ENCODE data around the gene COQ10B. TPM values are rescaled to one million over a fixed set of nuclear protein-coding genes. Genes with fewer than 3 reads are reported as not detected.
"Not testable (repeated sequence)": the region's sequence is repeated elsewhere in the genome, so short reads cannot be mapped to it uniquely, and the experiment has no call there.

COQ10B gene
- total RNA-seq, 1 donor from 2014 or later = 11.4 TPM

- no peak for DNase-seq (ENCODE audit: low spot score)
Measured at GRCh38 chr2:197450465-197450864, 2.9 kb upstream of the COQ10B start.

GRCh38 chr2:197450935-197451358 is 2.4 kb upstream of the COQ10B start:
- DNase-seq (ENCODE audit: low spot score) = not testable (repeated sequence)

More at GRCh38 chr2:197450465-197450864, 2.9 kb upstream of the COQ10B start:
- no peak for ATAC-seq

GRCh38 chr2:197452754-197453122 is 614 bp upstream of the COQ10B start:
- DNase-seq (ENCODE audit: low spot score) (no peak), ATAC-seq (peak; percentile 67)

More at GRCh38 chr2:197450935-197451358, 2.4 kb upstream of the COQ10B start:
- not testable (repeated sequence) for ATAC-seq

GRCh38 chr2:197453914-197454398 is 604 bp downstream of the COQ10B start:
- DNase-seq (ENCODE audit: low spot score) (peak; percentile 80), ATAC-seq (peak; percentile 64)

- ATAC-seq (no peak), DNase-seq (ENCODE audit: low spot score) (no peak)
Measured at GRCh38 chr2:197454923-197455322, 1.6 kb downstream of the COQ10B start.

- ATAC-seq (no peak), DNase-seq (ENCODE audit: low spot score) (no peak)
Measured at GRCh38 chr2:197455428-197455827, 2.1 kb downstream of the COQ10B start.

GRCh38 chr2:197460649-197461048 is 7.3 kb downstream of the COQ10B start:
- DNase-seq (ENCODE audit: low spot score) (no peak), ATAC-seq (no peak)

GRCh38 chr2:197461057-197461456 is 7.7 kb downstream of the COQ10B start:
- ATAC-seq (no peak), DNase-seq (ENCODE audit: low spot score) (no peak)

- DNase-seq (ENCODE audit: low spot score) (no peak), ATAC-seq (no peak)
Measured at GRCh38 chr2:197464175-197464574, 10.8 kb downstream of the COQ10B start.

GRCh38 chr2:197472166-197472565 is 18.8 kb downstream of the COQ10B start:
- ATAC-seq = no peak
- no peak for DNase-seq (ENCODE audit: low spot score)

- ATAC-seq (no peak), DNase-seq (ENCODE audit: low spot score) (no peak)
Measured at GRCh38 chr2:197477797-197478196, 24.4 kb downstream of the COQ10B start.

GRCh38 chr2:197480165-197481036 is 27.0 kb downstream of the COQ10B start:
- DNase-seq (ENCODE audit: low spot score) = no peak
- peak; percentile 25 for ATAC-seq

- DNase-seq (ENCODE audit: low spot score); ATAC-seq: not testable (repeated sequence)
Measured at GRCh38 chr2:197484248-197484647, 30.9 kb downstream of the COQ10B start.

- ATAC-seq (no peak), DNase-seq (ENCODE audit: low spot score) (no peak)
Measured at GRCh38 chr2:197486175-197486574, 32.8 kb downstream of the COQ10B start.

- DNase-seq (ENCODE audit: low spot score) = peak; percentile 11
- ATAC-seq = no peak
Measured at GRCh38 chr2:197487385-197487784, 34.0 kb downstream of the COQ10B start.

- ATAC-seq (no peak), DNase-seq (ENCODE audit: low spot score) (peak; percentile 11)
Measured at GRCh38 chr2:197495433-197496134, 42.2 kb downstream of the COQ10B start.

- ATAC-seq (no peak), DNase-seq (ENCODE audit: low spot score) (no peak)
Measured at GRCh38 chr2:197496695-197497094, 43.3 kb downstream of the COQ10B start.

- no peak for ATAC-seq
Measured at GRCh38 chr2:197497326-197497725, 44.0 kb downstream of the COQ10B start.

GRCh38 chr2:197498235-197498936 is 45.0 kb downstream of the COQ10B start:
- DNase-seq (ENCODE audit: low spot score) (no peak), ATAC-seq (no peak)

More at GRCh38 chr2:197497326-197497725, 44.0 kb downstream of the COQ10B start:
- no peak for DNase-seq (ENCODE audit: low spot score)

GRCh38 chr2:197498937-197499593 is 45.7 kb downstream of the COQ10B start:
- ATAC-seq (peak; percentile 37), DNase-seq (ENCODE audit: low spot score) (peak; percentile 82)
